Adipose tissue (tissue), 3 donors: Measurements from ENCODE around the gene SLC26A11. TPM values are rescaled to one million over a fixed set of nuclear protein-coding genes. Genes with fewer than 3 reads are reported as not detected.
"Not testable (repeated sequence)": the region's sequence is repeated elsewhere in the genome, so short reads cannot be mapped to it uniquely, and the experiment has no call there.

Experiments
- H3K27ac ChIP-seq: one replicate; pipeline ENCODE4 v1.5.1; 2013; ENCODE audit warnings: low read depth, low read length
- WGBS, 3 donors: extraction: QIAGEN DNeasy Blood & Tissue Kit; methylation state at CpG; one replicate each; pipeline ENCODE4 v1.1.7; 2013; 5-methylcytosine and 5-hydroxymethylcytosine counted together
- polyA plus RNA-seq, 3 donors: library from polyadenylated mRNA; stranded (reverse); fragments of 200-250 nt; gene quantifications; one replicate each; pipeline ENCODE4 v1.2.3, GENCODE V29; 2013
- donor health status: healthy with polysubstance abuse.
- donor health status: Bipolar disorder and iron deficiency.
- donor health status: healthy.

Gene SLC26A11
- polyA plus RNA-seq, 3 donors = 5.6 to 7.2 (median 6.9) TPM

GRCh38 chr17:80191865-80192661 is 28.2 kb upstream of the SLC26A11 start:
- H3K27ac ChIP-seq = no peak overlapping the region
- WGBS, 3 donors = 34 to 45% (median 39%) methylated on average over 29 of the region's 29 CpGs

DNA sequence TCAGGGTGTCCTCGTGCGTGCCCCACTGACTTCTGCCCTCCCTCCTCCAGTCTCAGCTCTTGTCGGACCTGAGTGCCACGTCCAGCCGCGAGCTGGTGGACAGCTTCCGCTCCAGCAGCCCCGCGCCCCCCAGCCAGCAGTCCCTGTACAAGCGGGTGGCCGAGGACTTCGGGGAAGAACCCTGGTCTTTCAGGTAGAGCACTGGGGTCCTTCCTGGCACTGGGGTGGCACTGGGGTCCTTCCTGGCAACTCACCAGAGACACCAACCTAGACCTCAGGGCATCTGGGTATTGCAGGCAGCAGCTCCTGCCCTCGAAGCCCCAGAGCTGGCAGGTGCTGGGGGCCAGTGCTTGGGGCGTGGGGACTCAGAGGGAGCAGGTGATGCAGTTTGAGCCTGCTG is 25.1 kb upstream of the SLC26A11 start:
- no peak overlapping the region for H3K27ac ChIP-seq
- WGBS, 3 donors = 77 to 92% (median 85%) methylated on average over 14 of the region's 14 CpGs

GRCh38 chr17:80195671-80196529 is 24.3 kb upstream of the SLC26A11 start:
- no peak overlapping the region for H3K27ac ChIP-seq
- 46 to 65% (median 63%) methylated on average over 25 to 27 of the region's 27 CpGs for WGBS, 3 donors

DNA sequence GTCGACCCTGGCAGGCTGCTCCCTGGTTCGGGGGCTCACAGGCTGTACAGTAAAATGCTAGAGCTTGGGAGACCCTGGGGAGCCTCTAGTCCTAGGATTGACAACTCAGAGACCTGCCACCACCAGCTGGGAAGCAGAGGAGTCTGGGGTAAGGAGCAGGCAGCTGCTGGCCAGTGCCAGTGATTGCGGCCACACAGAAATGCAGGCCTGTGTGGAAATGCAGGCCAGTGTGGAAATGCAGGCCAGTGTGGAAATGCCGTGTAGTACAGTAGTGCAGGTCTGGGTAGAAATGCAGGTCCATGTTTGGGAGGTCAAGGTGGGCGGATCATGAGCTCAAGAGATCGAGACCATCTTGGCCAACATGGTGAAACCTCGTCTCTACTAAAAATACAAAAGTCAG is 23.6 kb upstream of the SLC26A11 start:
- H3K27ac ChIP-seq = no peak overlapping the region
- 90 to 91% (median 91%) methylated on average over 7 of the region's 7 CpGs for WGBS, 3 donors

- H3K27ac ChIP-seq = no peak overlapping the region
- 68 to 73% (median 70%) methylated on average over 26 to 27 of the region's 27 CpGs for WGBS, 3 donors
Measured at GRCh38 chr17:80198144-80198661, 22.0 kb upstream of the SLC26A11 start.

- 45 to 77% (median 70%) methylated on average over 4 to 6 of the region's 6 CpGs for WGBS, 3 donors
- H3K27ac ChIP-seq = not testable (repeated sequence)
Measured at GRCh38 chr17:80199295-80199694, 20.9 kb upstream of the SLC26A11 start.

DNA sequence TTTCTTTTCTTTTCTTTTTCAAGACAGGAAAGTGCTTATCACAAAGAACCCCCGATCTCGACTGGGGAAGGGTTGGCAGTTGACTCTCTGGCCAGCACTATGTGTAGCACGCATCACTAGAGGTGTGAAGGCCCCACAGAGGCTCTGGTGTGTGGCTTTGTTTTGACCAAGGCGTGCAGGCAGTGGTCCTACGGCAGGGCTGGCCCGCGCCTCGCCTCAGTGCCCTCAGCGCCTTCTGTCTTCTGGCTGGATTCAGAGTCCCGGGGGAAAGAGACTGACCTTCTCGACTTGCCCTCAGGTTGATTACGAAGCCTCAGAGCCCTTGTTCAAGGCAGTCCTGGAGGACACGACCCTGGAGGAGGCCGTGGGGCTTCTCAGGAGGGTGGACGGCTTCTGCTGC is 18.8 kb upstream of the SLC26A11 start:
- 77 to 89% (median 86%) methylated on average over 15 of the region's 15 CpGs for WGBS, 3 donors
- no peak overlapping the region for H3K27ac ChIP-seq

- 84 to 90% (median 90%) methylated on average over 15 to 17 of the region's 17 CpGs for WGBS, 3 donors
Measured at GRCh38 chr17:80202197-80202596, 18.0 kb upstream of the SLC26A11 start.

DNA sequence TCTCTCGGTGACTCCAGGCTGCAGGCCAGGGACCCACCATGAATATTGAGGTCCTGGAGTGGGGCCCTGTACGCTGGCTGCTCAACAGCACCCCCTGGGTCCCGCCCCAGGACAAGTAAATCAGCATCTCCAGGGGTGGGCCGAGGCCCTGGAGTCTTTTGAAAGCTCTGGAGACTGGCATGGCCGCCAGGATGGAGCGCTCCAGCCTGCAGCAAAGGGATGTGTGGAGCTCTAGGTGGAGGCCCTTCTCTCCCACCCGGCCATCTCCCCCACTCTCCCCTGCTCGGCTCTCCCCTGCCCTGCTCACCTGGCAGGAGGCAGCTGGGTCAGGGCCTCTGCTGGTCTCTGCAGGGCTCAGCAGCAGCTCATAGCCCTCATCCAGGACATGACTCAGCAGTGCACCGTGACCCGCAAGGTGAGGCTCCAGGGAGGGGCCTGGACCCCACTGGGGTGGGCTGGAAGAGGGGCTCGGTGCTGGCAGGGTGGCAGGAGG is 16.7 kb upstream of the SLC26A11 start:
- H3K27ac ChIP-seq = no peak overlapping the region
- WGBS, 3 donors = 79 to 84% (median 82%) methylated on average over 11 of the region's 11 CpGs

More at GRCh38 chr17:80202197-80202596, 18.0 kb upstream of the SLC26A11 start:
- H3K27ac ChIP-seq = no peak overlapping the region

DNA sequence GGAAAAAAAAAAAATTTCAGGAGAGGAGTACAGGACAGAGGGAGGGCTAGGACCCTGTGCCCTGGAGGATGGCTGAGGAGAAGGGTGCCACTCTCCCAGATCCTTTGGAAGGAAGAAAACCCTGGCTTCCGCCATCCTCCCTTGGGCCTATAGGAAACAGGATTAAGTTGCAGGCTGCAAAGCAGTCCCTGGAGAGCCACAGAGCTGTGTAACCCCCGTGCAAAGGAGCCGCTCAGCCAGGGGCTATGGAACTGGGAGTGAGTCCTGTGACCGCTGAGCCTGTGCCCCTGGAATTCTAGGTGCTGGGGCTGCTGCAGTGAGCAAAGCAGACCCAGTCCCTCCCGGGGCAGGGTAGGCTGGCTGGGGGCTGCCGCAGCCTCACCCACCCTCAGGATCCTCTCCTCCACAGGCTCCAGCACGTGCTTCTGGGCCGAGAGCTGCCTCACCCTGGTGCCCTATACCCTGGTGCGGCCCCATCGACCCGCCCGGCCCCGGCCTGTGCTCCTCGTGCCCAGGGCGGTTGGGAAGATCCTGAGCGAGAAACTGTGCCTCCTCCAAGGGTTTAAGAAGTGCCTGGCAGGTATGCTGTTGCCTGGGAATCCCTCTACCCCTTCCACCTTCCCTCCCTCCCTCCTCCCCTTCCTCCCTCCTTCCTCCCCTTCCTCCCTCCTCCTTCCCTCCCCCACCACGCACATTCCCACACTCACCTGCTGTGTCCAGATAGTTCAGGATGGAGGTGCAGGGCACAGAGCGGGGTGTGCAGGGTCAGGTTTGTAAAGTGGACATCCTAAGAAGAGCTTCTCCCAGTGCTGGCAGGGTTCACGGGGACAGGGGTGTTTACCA is 15.4 kb upstream of the SLC26A11 start:
- H3K27ac ChIP-seq = no peak overlapping the region
- WGBS, 3 donors = 81 to 88% (median 84%) methylated on average over 19 of the region's 19 CpGs

DNA sequence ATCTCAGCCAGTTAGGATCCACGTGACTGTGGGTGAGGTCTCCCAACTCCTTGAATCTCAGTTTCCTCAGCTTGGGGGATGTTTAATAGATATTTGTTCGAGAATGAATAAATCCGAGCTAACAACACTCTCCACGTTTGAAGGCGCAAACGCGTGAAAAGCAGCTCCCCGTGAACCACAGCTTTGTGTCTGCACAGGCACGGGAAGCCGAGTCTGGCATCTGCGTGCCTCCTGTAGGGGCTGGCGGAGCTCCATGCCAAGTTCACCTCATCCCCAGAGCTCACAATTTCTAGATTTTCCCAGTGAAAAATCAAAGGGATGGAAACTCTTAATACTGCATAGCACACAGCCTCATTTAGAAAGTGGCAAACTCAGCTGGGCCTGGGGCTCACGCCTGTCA is 14.4 kb upstream of the SLC26A11 start:
- 90 to 91% (median 91%) methylated on average over 13 of the region's 13 CpGs for WGBS, 3 donors
- no peak overlapping the region for H3K27ac ChIP-seq

DNA sequence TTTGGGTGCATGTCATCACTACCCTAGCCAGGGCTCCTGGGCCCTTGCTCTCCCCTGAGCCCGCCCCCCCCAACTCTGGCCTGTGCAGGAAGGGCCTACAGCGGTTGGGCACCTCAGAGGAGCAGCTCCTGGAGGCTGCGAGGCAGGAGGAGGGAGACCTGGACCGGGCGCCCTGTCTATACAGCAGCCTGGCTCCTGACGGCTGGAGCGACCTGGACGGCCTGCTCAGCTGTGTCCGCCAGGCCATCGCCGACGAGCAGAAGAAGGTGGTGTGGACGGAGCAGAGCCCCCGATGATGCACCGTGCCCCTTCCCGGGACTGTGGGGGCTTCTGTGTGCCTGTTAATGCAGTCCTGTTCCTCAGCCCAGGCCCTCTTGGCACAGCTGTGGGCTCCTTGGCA is 12.2 kb upstream of the SLC26A11 start:
- 93 to 97% (median 96%) methylated on average over 15 to 16 of the region's 16 CpGs for WGBS, 3 donors
- no peak overlapping the region for H3K27ac ChIP-seq

DNA sequence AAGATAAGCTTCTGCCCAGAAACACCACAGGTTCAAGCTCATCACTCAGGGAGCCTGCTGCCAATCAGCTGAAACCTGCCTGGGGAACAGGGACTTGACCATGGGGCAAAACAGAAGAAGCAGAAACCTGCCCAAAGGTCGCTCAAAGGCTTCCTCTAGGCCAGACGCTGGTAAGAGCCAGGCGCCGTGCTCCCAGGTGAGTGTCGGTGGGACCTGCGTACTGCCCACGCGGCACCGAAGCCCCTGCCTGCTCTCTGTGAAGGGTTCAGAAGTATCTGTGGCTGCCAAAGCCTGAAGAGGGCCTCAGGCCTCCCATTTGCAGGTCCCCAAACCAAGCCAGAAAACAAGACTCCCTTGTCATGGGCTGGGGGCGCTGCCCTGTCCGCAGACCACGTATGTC is 10.5 kb upstream of the SLC26A11 start:
- 88 to 93% (median 90%) methylated on average over 12 of the region's 12 CpGs for WGBS, 3 donors

DNA sequence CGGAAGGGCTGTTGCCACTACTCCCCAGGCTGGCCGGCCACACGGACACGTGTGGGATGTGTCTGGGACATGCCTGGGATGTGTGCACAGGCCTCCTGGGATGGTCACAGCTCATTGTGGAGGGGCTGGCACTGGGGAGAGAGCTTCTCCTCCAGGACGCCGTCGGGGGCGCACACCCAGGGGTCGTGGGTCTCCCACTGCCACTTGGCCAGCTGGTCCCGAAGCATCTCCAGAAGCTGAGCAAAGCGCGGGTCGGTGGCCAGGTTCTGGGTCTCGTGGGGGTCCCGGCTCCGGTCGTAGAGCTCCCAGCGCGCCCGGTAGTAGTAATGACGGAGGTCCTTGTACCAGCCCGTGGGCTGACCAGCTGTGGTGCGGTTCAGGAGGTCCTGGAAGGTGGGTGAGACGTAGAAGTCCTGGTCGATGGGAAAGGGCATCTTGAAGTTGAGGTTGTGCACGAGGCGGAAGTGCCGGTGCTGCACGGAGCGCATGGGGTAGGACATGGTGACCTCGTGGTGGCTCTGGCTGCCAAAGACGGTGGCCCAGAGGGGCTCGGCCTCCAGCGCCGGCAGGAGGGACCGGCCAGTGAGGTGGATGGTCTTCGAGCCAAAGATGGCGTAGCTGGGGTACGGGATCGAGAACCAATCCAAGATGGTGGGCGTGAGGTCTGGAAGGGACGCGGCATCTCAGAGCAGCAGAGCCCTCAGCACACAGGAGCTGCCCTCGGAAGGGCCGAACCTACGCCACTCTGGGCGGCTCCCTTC is 9.7 kb upstream of the SLC26A11 start:
- 93 to 95% (median 95%) methylated on average over 45 to 47 of the region's 47 CpGs for WGBS, 3 donors
- no peak overlapping the region for H3K27ac ChIP-seq

More for the DNA sequence above, 10.5 kb upstream of the SLC26A11 start:
- no peak overlapping the region for H3K27ac ChIP-seq

GRCh38 chr17:80212109-80212508 is 8.1 kb upstream of the SLC26A11 start:
- 93% methylated on average over 22 of the region's 22 CpGs for WGBS, 3 donors
- no peak overlapping the region for H3K27ac ChIP-seq

DNA sequence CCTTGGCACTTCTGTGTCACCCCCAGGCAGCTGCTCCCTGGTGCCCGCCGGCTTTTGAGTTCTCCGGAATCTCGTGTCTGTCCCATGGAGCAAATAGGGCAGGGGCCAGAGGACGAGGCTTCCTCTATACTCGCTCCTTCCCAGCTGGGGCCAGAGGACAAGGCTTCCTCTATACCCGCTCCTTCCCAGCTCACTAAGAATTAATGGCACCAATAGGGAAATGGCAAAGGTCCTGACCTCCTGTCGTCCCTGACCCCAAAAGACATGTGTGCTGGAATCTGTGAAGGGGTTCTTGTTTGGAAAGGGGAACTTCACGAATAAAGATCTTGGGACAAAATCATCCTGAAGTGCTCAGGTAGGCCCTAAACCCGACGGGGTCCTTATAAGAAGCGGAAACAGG is 7.7 kb upstream of the SLC26A11 start:
- WGBS, 3 donors = 91 to 93% (median 91%) methylated on average over 12 of the region's 12 CpGs
- no peak overlapping the region for H3K27ac ChIP-seq

- 62 to 88% (median 71%) methylated on average over 19 of the region's 19 CpGs for WGBS, 3 donors
- H3K27ac ChIP-seq = no peak overlapping the region
Measured at GRCh38 chr17:80212962-80213642, 7.1 kb upstream of the SLC26A11 start.
